GM19193 (cell line): ENCODE data around the gene GPC4.

Experiments used
- POLR2A ChIP-seq: IDR thresholded peaks from 4 replicates; pipeline ENCODE4 v1.6.1; 2011; ENCODE audit not compliant: insufficient read depth, insufficient read length; ENCODE audit errors: extremely low read depth

GPC4 gene

DNA sequence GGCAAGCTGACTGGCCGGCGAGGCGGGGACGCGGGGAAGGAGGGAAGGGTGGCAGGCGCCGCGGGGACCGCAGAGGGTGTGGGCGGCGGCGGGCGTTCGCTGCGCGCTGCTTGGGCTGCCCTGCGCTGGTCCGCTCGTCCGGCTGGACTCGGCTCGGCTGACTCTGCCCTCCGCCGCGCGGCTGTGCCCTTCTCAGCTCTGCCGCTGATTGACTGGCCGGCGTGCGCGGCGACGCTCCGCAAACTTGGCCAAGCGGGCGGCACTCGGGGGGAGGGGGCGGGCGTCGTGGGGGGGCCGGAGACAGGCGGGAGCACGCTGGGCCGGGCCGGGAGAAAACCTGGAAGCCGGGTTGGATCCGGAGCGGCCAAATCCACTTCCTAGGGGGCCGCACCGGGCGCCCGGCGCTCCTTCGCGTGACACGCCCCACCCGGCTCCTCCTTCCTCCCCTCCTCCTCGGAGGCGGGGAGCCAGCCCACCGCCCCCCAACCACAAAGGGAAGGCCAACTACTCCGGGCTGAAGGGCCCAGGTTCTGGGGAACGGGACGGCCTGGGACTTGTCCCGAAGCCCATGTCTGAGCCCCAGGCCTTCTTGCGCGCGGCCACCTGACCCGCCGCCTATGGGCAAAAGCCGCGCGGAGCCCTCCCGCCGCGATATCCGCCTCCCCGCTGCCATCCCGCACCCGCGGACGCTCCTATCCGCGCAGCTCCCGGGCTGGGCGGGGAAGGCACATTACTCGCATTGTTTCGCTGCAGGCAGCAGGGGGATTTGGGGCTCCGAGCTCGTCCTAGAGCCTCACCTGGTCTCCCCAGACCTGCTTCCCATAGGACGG is at the start of gene GPC4:
Gene GPC4 (minus strand): TSS at position 214 of the 830 bp plus-strand sequence. CDS start 524 bp downstream, outside the sequence.
- TF ChIP-seq POLR2A, result peak; percentile 43

- no peak for TF ChIP-seq POLR2A
Observed at GRCh38 chrX:133461231-133461630, 45.9 kb upstream of the GPC4 start.

DNA sequence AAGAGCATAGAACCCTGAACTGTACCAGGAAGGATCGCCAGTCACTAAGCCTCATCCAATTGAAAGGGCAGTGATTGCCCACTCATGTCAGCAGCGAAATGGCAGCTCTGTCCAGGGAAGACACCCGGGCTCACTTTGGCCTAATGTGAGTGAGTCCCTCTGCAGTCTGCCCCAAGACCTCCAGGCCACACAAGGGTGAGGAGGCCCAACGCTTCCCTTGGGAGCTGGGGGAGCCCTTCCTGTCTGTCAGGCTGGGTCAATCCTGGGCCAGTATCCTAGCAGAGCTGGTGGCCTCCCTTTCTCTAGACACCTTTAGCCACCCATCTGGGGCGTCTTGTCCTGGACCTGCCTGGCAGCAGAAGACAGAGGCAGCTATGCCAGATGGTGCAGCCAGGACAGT is 39.6 kb upstream of the GPC4 start:
- no peak for TF ChIP-seq POLR2A

GRCh38 chrX:133454491-133454914 is 39.2 kb upstream of the GPC4 start:
- TF ChIP-seq POLR2A, result no peak

- TF ChIP-seq POLR2A, result no peak
Observed at GRCh38 chrX:133448512-133449076, 33.3 kb upstream of the GPC4 start.

- no peak for TF ChIP-seq POLR2A
Observed at GRCh38 chrX:133444952-133445831, 29.9 kb upstream of the GPC4 start.

DNA sequence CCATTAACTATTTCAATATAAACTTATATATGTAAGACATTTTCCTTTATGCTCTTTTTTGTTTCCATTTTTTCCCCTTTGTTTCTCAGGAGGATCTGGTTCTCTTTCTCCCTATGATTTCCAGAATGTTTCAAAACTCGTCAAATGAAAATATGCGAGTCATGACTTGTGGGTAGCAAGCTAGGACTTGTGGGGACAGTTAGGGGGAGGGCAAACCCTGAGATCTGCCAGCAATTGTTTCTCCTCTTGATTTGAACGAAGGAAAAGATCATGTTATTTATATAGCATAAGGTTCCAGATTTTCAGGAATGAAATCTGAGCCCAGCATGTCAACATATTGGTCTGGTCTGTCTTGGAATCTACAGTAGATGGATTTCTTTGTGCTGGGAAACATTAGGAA is 28.9 kb upstream of the GPC4 start:
- no peak for TF ChIP-seq POLR2A

- no peak for TF ChIP-seq POLR2A
Observed at GRCh38 chrX:133440797-133441163, 25.5 kb upstream of the GPC4 start.

DNA sequence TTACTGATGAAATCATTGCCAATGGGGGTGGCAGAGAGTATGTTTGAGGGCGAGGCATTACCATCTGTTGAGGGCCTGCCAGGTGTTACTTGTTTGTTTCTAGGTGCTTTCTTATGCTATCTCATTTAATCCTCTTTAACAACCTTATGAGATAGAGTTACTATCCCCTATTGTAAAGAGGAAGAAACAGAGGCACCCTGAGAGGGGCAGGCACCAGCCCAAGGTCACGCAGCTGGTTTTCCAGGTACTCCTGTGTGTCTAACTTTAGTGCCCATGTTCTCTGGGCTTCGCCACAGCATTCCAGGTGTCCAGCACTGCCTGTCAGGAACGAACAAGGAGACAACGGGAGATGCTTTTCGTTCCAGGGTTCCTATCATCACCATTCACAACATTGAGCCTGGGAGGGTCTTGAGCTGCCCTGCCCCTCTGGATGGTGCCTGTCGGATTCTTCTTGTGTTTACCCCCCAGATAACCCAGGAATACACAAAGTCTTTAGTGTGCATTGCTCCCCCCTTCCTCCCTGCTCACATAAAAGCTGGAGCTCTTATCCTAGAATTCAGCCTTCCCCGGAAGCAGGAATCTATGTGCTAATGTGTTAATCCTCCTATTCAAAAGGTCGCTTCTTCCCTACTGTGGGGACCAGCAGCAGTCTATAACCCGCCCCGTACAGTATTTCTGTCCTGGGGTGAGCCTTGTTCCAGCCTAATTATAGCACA is 24.9 kb upstream of the GPC4 start:
- TF ChIP-seq POLR2A, result no peak

DNA sequence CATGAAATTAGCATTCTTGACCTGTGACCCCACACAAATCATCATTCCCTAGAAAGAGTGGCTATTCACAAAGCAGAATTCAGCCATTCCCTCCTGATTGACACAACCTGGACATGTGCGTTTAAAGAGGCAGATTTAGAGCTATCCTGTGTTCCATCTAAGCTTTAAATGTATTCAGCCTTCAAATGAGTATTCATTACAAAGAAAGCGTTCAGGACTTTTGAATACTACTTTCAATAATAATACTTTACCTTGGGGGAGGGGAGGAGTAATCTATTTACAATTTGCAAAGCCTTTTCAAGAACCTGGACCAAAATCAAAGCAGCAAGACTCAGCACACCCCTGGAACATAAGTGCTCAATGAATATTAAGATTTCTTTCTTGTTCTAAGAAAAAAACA is 22.5 kb upstream of the GPC4 start:
- no peak for TF ChIP-seq POLR2A

DNA sequence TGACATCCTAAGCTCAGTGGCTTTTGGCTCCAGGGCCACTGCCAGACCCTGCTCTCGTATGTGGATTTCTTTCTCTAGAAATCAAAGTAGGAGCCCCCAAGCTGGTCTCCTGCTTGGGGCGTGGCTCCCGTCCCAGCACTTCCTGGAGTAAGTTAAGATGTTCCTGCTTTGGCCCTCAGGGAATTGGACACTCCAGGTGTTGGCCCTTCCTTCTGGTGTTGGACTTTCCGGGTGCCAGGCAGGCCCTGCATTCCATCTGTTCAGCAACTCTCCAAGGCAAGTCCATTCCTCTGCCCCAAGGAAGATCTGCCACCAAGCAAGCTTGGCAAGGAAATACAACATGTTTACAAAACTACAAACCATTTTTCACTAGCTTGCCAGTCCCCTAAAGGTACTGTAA is 22.1 kb upstream of the GPC4 start:
- TF ChIP-seq POLR2A, result no peak

GRCh38 chrX:133435544-133436124 is 20.3 kb upstream of the GPC4 start:
- TF ChIP-seq POLR2A, result no peak

GRCh38 chrX:133434197-133434820 is 19.0 kb upstream of the GPC4 start:
- TF ChIP-seq POLR2A, result no peak

- TF ChIP-seq POLR2A, result no peak
Observed at GRCh38 chrX:133419911-133420310, 4.6 kb upstream of the GPC4 start.
